Esophagus muscularis mucosa (tissue), 3 donors: Measurements from ENCODE around the gene HTR2B.

Experiments used
- EP300 ChIP-seq: sonication (generic); formaldehyde crosslinking; IDR thresholded peaks from one replicate; pipeline ENCODE4 v1.6.1; 2017; ENCODE audit warnings: antibody characterized with exemption
- TF ChIP-seq, protein P1 (sequence below), 3 experiments: fragments of 200-600 bp in 2 of 3; fragments of 450-650 bp in 1 of 3; sonication (generic) in 2 of 3; IDR thresholded peaks; one replicate each; pipeline ENCODE4 v1.5.1; 2017 to 2019; ENCODE audit warnings: antibody characterized with exemption in 3 of 3, mild to moderate bottlenecking in 2 of 3, moderate library complexity in 1 of 3

DNA sequence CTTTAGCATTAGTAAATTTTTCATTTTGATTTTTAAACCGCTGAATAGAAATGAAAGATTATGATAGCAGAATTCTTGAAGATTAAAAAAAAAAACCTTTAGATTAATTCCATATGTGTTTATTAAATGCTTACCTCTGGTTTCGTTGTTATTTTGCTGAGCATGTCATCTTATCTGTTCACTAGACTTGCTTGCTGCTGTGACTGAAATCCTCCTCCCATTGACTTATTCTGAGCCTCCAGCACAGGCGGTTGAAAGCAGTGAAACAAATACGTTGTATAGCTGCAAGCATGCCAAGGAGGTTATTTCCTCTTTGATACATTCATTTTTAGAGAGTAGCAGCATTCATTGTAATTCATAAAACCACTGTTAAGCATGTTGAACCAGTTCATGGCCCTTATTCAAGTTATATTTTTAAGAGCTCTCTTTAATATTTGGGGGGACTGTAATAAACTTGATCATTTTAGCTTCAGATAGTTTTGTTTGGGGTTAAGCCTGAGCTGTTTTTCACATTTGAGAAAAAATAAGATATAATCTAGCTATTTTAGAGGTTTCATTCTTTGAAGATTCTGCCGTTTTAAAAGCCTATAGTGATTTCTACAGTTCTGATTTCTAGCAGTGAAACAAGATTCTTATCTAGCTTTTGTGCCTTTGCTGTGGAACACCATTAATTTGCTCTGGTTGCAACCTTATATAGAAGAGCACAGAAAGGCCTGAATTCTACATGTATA lies at the start of gene HTR2B:
- TF ChIP-seq EP300 = no peak
- TF ChIP-seq, protein P1, sequence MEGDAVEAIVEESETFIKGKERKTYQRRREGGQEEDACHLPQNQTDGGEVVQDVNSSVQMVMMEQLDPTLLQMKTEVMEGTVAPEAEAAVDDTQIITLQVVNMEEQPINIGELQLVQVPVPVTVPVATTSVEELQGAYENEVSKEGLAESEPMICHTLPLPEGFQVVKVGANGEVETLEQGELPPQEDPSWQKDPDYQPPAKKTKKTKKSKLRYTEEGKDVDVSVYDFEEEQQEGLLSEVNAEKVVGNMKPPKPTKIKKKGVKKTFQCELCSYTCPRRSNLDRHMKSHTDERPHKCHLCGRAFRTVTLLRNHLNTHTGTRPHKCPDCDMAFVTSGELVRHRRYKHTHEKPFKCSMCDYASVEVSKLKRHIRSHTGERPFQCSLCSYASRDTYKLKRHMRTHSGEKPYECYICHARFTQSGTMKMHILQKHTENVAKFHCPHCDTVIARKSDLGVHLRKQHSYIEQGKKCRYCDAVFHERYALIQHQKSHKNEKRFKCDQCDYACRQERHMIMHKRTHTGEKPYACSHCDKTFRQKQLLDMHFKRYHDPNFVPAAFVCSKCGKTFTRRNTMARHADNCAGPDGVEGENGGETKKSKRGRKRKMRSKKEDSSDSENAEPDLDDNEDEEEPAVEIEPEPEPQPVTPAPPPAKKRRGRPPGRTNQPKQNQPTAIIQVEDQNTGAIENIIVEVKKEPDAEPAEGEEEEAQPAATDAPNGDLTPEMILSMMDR (IDR thresholded peaks at IDR 0.05) = no peak
